Hematopoietic multipotent progenitor cell treated with erythropoietin and hydrocortisone succinate and interleukin-3 and kit ligand, for 8 days (in vitro differentiated cells): ENCODE results near the gene TRPM1.

Experiments used
- DNase-seq: peaks from one replicate; pipeline ENCODE4 v3.0.0-alpha.2; 2015

Gene TRPM1

GRCh38 chr15:31101262-31102038, at the start of gene TRPM1:
Gene TRPM1 (minus strand): TSS chr15:31101725. CDS start chr15:31081355, 20,370 bp downstream.
- no peak for DNase-seq

GRCh38 chr15:31150732-31151231, 49.3 kb upstream of the TRPM1 start:
- no peak for DNase-seq

GRCh38 chr15:31149987-31150386, 48.5 kb upstream of the TRPM1 start:
- DNase-seq = no peak

- no peak for DNase-seq
Observed at GRCh38 chr15:31149088-31149505, 47.6 kb upstream of the TRPM1 start.

GRCh38 chr15:31148297-31149087, 47.0 kb upstream of the TRPM1 start:
- DNase-seq = no peak

GRCh38 chr15:31147944-31148296, 46.4 kb upstream of the TRPM1 start:
- no peak for DNase-seq

- no peak for DNase-seq
Observed at GRCh38 chr15:31147456-31147855, 45.9 kb upstream of the TRPM1 start.

GRCh38 chr15:31145271-31145911, 43.9 kb upstream of the TRPM1 start:
- DNase-seq = no peak

- no peak for DNase-seq
Observed at GRCh38 chr15:31141792-31142191, 40.3 kb upstream of the TRPM1 start.

GRCh38 chr15:31136607-31137328, 35.2 kb upstream of the TRPM1 start:
- DNase-seq = no peak

GRCh38 chr15:31136016-31136415, 34.5 kb upstream of the TRPM1 start:
- DNase-seq = no peak

- DNase-seq = no peak
Observed at GRCh38 chr15:31135523-31135922, 34.0 kb upstream of the TRPM1 start.

- DNase-seq = no peak
Observed at GRCh38 chr15:31133890-31134289, 32.4 kb upstream of the TRPM1 start.

- DNase-seq = no peak
Observed at GRCh38 chr15:31131853-31132375, 30.4 kb upstream of the TRPM1 start.

GRCh38 chr15:31130576-31131237, 29.2 kb upstream of the TRPM1 start:
- DNase-seq = no peak

- DNase-seq = no peak
Observed at GRCh38 chr15:31129769-31130303, 28.3 kb upstream of the TRPM1 start.

- peak; percentile 66 for DNase-seq
Observed at GRCh38 chr15:31128919-31129768, 27.6 kb upstream of the TRPM1 start.

GRCh38 chr15:31128477-31128876, 27.0 kb upstream of the TRPM1 start:
- DNase-seq = no peak

- no peak for DNase-seq
Observed at GRCh38 chr15:31127596-31128261, 26.2 kb upstream of the TRPM1 start.

- DNase-seq = no peak
Observed at GRCh38 chr15:31125061-31125460, 23.5 kb upstream of the TRPM1 start.
